ENCODE measurements around the gene NELL1.
A peak's percentile ranks its signal among the peaks of the same experiment; 100 is the strongest.

NELL1 gene

DNA sequence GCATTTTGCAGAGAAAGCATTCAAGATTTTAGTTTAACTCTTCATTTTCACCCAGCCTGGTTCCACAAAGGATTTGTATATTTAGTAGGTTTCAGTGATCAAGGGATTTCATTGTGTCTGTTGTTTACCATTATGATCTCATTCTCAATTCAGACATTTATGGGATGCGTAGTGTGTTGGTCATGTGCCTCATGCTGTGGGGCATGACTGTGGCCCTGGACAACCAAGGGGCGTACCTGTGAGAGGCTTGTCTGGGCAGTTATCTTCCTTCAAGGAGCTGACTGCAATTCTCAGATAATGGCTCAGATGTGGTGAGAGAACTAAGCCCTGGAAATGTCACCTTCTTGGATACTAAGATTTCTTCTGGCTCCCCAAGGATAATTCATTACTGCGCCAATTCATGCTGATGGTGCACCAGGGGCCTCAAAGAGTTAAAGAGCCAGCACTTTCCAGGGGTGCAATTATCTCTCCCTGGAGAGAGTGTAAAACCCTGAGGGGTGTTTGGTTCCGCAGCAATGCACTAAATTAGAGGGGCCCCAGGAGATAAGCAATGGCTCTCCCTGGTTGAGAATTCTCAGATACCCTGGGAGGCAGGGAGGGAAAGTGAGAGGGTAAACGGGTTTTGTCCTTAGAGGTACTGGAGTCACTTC, 37.7 kb upstream of the NELL1 start:
- TF ChIP-seq, protein P1, sequence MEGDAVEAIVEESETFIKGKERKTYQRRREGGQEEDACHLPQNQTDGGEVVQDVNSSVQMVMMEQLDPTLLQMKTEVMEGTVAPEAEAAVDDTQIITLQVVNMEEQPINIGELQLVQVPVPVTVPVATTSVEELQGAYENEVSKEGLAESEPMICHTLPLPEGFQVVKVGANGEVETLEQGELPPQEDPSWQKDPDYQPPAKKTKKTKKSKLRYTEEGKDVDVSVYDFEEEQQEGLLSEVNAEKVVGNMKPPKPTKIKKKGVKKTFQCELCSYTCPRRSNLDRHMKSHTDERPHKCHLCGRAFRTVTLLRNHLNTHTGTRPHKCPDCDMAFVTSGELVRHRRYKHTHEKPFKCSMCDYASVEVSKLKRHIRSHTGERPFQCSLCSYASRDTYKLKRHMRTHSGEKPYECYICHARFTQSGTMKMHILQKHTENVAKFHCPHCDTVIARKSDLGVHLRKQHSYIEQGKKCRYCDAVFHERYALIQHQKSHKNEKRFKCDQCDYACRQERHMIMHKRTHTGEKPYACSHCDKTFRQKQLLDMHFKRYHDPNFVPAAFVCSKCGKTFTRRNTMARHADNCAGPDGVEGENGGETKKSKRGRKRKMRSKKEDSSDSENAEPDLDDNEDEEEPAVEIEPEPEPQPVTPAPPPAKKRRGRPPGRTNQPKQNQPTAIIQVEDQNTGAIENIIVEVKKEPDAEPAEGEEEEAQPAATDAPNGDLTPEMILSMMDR (IDR thresholded peaks at IDR 0.05; ENCODE audit: insufficient read depth, missing control alignments): no peak
- FAIRE-seq: no peak
- DNase-seq (ENCODE audit: insufficient read length, low spot score): no peak

DNA sequence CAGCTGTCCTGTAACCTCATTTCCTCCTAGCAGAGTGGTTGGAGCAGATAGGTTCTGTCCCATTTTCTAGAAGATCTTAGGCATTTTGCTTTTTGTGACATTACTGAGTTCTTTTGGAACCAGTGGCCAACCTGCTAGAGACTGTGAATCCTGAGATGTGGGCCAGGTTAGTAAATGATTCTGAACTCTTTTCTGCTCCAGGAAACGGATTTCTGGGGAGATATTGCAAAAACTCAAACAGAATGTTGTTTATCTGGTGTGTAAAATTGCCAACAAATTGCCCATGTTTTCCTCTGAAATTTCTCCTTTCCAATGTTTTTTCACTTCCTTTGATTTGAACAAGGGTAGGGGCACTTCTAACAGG, 37.2 kb upstream of the NELL1 start:
- FAIRE-seq (no peak), DNase-seq (ENCODE audit: insufficient read length, low spot score) (no peak)
- TF ChIP-seq, protein P1 (IDR thresholded peaks at IDR 0.05; ENCODE audit: insufficient read depth, missing control alignments): no peak

DNA sequence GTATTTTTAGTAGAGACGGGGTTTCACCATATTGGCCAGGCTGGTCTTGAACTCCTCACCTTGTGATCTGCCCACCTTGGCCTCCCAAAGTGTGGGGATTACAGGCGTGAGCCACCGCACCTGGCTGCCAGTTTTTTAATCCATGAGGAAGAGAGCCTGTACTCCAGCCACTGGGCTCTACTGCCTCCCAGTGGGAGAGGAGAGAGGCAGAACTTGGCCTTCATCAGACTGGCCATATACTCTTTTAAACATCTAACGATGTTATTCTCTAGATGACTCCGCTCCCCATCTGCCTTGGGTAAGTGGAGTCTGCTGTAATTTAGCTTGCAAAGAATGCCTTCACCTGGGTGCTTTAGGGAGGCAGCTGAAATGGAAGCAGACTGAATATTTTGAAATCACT, 35.3 kb upstream of the NELL1 start:
- no peak for FAIRE-seq
- TF ChIP-seq, protein P1 (IDR thresholded peaks at IDR 0.05; ENCODE audit: insufficient read depth, missing control alignments): peak; percentile 33
- DNase-seq (ENCODE audit: insufficient read length, low spot score): no peak

DNA sequence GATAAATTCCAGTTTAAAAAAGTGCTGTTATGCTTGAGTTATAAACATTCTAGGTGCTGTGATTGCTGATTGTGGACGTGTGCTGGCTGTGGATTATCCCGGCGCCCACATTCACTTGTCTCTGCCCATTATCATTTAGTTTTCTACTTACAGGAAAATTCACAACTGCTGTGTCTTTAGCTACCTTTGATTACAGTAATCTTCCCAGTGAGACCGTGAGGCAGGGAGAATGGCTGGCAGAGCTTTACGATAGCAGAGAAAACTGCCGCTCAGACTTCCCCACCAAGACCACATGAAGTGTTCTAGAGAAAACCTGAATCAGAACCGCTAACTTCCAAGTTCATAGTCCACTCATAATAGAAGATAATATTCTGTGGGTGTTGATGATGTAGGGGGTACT, 34.6 kb upstream of the NELL1 start:
- DNase-seq (ENCODE audit: insufficient read length, low spot score) (no peak), FAIRE-seq (no peak)
- TF ChIP-seq, protein P1 (IDR thresholded peaks at IDR 0.05; ENCODE audit: insufficient read depth, missing control alignments): no peak

DNA sequence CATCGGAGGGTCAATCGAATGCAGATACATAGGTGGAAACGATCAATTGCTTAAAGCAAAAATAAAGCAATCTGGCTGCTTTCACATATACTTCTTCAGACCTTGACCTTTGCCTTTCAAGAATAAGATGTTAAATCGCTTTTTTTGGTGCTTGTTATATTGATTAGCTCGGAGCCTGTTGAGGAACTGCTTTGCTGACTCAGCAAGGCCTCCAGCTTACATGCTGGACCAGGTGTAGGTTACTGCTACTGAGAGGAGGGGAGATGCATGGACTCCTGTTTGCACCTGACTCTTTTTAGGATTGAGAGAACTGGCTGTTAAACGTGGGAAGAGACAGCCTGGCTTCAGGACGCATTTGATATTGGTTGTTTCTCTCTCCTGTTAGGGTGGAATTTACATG, 31.3 kb upstream of the NELL1 start:
- no peak for FAIRE-seq
- DNase-seq (ENCODE audit: insufficient read length, low spot score): no peak
- TF ChIP-seq, protein P1 (IDR thresholded peaks at IDR 0.05; ENCODE audit: insufficient read depth, missing control alignments): no peak

DNA sequence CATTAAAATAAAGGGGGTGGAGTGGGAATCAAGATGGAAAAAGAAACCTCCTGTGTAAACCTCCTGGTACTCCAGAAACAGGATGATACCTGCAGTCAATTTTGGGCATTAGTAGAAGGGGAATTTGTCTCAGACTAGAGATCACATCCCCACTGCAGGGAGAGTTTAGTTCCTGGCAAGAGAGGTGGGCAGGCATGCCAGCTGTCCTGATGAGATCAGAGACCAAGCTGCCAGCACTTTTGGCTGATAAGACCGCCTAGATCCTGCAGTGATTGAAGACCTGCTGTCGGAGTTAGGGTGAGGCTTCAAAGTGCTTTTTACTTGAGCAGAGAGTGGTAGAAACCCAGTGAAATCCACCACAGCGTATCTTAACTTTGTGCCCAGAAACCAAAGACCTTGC, 29.7 kb upstream of the NELL1 start:
- DNase-seq (ENCODE audit: insufficient read length, low spot score) (no peak), FAIRE-seq (no peak)
- TF ChIP-seq, protein P1 (IDR thresholded peaks at IDR 0.05; ENCODE audit: insufficient read depth, missing control alignments): no peak

DNA sequence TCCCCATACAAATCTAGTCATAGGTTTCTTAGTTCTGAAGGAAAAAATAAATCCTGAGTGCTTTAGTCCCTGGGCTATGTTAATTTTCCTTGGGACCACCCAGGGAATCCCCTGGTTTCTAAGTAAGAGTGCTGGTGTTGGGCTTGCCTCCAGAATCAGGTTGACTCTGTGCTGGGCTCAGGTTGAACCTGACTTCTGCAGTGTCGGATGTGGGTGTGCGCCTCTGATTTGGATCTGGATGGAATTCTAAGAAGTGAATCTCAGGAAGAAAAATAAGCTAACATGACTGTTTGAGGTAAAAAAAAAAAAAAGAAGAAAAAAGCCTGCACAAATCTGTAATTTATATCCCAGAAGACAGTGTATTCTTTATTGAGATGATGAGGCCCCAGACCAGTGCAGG, 29.0 kb upstream of the NELL1 start:
- no peak for FAIRE-seq
- no peak for DNase-seq (ENCODE audit: insufficient read length, low spot score)
- TF ChIP-seq, protein P1 (IDR thresholded peaks at IDR 0.05; ENCODE audit: insufficient read depth, missing control alignments): no peak

Data from D721Med (cell line).